Activated CD8-positive, alpha-beta memory T cell treated with anti-CD3 and anti-CD28 coated beads for 48 hours (primary cell): ENCODE measurements around the gene TMEM266.
"Not testable (repeated sequence)": the region's sequence is repeated elsewhere in the genome, so short reads cannot be mapped to it uniquely, and the experiment has no call there.

Source experiments
- DNase-seq, 3 experiments: peaks; one replicate each; pipeline ENCODE4 v3.0.0-alpha.2; 2020; ENCODE audit warnings: low read depth in 2 of 3, low spot score in 2 of 3

Gene TMEM266, protein sequence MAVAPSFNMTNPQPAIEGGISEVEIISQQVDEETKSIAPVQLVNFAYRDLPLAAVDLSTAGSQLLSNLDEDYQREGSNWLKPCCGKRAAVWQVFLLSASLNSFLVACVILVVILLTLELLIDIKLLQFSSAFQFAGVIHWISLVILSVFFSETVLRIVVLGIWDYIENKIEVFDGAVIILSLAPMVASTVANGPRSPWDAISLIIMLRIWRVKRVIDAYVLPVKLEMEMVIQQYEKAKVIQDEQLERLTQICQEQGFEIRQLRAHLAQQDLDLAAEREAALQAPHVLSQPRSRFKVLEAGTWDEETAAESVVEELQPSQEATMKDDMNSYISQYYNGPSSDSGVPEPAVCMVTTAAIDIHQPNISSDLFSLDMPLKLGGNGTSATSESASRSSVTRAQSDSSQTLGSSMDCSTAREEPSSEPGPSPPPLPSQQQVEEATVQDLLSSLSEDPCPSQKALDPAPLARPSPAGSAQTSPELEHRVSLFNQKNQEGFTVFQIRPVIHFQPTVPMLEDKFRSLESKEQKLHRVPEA

GRCh38 chr15:76059320-76060117 lies at the start of gene TMEM266:
Gene TMEM266 (plus strand): TSS chr15:76059985. CDS start chr15:76134264, 74,279 bp downstream.
- DNase-seq = no peak

- no peak for DNase-seq
These were observed 49.2 kb upstream of the TMEM266 start for GRCh38 chr15:76010613-76011012.

GRCh38 chr15:76011627-76012551 lies 47.9 kb upstream of the TMEM266 start, which contains the start of gene NRG4:
Gene NRG4 (minus strand): TSS chr15:76012424. CDS start chr15:76011230, 1,194 bp downstream.
- DNase-seq = no peak

DNA sequence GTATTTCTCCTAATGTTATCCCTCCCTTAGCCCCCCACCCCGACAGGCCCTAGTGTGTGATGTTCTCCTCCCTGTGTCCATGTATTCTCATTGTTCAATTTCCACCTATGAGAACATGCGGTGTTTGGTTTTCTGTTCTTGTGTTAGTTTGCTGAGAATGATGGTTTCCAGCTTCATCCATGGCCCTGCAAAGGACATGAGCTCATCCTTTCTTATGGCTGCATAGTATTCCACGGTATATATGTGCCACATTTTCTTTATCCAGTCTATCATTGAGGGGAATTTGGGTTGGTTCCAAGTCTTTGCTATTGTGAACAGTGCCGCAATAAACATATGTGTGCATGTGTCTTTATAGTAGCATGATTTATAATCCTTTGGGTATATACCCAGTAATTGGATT lies 46.3 kb upstream of the TMEM266 start:
- not testable (repeated sequence) for DNase-seq

- no peak for DNase-seq
These were observed 35.6 kb upstream of the TMEM266 start for GRCh38 chr15:76024021-76024768.

DNA sequence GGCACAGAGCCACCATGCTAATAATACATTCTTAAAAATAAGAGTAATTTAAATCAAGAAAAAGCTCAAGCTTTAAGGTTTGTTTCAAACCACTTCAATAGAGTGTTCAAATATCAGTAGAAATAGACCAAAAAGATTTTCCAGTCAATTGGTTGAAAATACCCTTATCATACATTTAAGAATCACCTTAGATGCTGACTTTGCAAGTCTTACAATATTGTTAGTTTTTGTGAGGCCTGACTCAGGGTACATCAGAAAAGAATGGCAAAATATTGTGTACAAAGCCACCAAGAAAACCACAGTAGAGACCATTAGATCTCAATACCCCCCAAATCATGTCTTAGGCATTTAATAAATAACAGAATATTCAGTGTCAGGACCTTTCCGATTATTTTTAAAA lies 27.7 kb upstream of the TMEM266 start:
- DNase-seq = no peak

DNA sequence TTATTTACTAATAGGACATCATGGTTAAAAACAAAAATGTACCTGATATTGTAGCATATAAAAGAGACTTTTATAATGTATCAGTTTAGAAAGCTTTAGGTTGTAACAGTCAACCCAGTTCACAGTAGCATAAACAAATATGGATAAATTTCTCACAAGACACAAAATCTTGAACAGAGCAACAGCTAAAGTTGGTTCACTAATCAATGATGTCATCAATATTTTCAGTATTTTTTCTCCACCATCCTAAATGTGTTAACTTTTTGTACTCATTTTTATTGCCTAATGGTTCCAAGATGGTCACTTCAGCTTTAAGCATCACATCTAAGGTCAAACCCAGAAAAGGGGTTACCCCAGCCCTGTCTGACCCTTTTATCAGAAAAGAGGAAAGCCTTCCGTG lies 26.3 kb upstream of the TMEM266 start:
- DNase-seq = no peak

DNA sequence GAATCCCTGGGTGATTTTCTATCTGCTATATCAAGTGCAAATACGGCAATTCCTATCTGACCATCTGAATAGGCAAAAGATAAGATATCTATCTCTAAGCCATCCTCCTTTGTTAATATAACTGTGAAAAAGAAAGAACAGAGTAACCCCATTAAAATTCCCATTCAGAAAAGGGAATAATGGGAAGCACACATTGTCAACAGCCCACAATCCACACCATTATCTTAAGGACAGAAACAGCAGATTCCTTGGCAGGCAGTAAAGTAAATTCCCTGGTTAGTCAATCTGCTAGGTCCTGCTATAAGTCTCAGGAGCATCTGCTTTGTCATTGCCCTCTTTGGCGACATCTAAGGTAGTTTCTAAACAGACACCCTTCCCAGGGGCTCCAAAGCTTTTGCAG lies 25.7 kb upstream of the TMEM266 start:
- no peak for DNase-seq

DNA sequence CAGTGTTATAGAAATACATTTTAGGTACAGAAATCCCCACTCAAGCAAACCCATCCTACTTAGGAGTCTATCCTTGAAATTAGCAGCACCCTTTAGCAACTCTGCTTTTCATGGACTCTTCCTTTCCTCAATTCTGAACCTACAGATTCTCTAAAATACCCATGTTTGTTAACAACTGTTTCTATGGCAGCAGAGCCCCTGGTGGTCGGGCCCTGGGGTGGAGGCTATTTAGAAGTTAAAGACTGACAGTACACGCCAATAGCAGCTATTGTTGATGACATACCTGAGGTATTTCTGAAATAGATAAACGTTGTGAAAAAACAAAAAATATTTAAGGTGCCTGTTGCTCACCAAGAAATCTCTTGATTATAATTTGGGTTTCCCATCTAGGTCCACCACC lies 24.2 kb upstream of the TMEM266 start:
- DNase-seq = no peak

DNA sequence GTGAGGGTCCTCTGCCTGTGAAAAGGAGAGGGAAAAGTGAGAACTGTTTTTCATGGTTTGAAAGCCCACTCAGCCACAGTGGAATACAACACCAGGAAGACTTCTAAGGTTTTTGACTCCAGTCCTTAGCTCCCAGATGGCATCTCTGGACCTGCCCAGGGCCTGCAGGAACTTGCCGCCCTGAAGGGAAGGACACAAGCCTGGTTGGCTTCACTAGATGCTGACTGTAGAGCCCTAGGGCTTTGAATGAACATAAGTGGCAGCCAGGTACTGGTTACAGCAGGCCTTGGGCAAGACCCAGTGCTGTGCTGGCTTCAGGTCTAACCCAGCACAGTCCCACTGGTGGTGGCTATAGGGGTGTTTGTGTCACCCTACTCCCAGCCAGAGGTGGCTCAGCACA lies 21.3 kb upstream of the TMEM266 start:
- no peak for DNase-seq

DNA sequence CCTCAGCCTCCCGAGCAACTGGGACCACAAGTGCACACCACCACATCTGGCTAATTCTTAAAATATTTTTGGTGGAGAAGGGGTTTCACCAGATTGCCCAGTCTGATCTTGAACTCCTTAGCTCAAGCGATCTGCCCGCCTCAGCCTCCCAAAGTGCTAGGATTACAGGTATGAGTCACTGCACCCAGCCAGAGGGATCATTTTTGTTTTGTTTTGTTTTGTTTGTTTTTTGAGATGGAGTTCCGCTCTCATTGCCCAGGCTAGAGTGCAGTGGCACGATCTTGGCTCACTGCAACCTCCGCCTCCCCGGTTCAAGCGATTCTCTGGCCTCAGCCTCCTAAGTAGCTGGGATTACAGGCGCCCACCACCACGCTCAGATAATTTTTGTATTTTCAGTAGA lies 5.6 kb upstream of the TMEM266 start:
- DNase-seq = not testable (repeated sequence)

GRCh38 chr15:76056931-76057330 lies 2.9 kb upstream of the TMEM266 start:
- no peak for DNase-seq

DNA sequence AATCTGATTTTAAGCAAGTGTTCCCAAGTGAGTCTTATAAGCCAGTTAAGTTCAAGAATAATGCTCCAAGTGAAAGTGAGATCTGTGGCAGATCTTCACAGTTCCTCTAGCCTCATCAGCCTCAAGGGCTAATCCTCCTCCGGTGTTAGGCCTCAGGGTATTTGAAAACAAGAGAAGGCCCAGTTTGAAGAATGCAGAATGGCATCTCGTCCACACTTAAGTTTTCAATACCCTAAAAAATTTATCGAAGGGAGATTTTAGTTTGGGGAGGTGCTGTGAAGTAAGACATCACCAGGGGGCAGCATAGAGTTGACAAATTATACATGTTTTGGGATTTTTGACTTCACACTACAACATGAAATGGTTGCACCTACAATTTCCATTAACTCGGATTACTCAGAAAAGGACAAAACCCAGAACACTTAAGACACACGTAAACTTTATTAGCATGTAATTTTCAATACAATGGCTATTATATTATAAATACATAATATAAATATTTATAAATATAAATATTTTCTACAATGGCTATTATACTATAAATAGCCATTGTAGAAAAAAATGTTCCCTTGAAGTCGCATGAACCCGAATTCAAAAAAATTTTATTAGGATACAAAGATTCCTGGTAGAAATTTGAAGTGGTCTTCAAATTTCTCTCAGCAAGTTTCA lies 2.3 kb upstream of the TMEM266 start:
- no peak for DNase-seq

DNA sequence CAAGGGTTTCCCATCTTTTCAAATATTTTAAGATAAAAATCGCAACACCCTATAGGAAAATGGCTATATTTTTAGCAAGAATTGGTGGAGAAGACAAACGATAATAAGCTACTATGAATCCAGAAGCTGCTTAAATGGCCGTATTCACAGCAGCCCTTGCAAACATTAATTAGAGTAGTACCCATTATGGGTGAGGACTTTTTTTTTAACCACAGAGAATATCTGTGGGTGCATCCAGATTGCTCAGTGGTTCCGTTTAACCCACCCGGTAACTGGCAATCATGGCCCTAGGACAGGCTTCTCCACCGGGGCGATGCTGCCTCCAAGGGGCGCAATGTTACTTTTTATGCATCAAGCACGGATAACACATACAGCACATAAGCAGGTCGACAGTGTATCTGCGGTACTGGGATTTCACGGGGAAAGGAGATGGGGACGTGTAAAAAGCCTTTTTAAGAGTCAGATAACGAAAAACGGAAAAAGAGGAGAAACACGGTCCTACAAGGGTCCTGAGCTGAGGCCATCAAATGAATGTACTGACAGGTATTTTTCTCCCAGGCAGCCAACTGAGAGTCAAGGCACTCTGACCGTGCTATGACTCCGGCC lies 968 bp upstream of the TMEM266 start:
- DNase-seq = peak in 1 of 3 experiments; percentile 8

GRCh38 chr15:76060118-76060989 lies 569 bp downstream of the TMEM266 start:
- peak in 2 of 3 experiments; percentile 33 to 57 for DNase-seq

DNA sequence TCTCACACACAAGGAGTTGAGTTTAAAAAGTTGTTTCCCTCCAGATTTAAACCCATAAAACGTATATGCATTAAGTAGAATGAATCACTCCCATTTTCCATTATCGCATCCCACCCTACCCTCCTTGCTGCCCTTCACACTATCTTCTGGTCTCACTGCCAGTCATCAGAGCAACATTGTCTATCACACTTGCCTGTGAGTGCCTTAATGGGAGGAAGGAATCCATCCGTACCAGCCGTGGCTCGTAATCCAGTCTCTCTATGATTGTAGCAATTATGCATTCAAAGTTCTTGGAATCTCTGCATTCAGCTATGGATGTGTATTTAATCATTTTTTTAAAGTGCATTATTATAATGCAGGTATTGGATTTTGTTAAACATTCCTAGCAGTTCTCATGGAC lies 1.9 kb downstream of the TMEM266 start:
- DNase-seq = no peak

GRCh38 chr15:76062286-76062685 lies 2.5 kb downstream of the TMEM266 start:
- no peak for DNase-seq

- DNase-seq = no peak
These were observed 4.6 kb downstream of the TMEM266 start for GRCh38 chr15:76064375-76064774.
